ENCODE results near the gene SERPINH1.

Gene SERPINH1

GRCh38 chr11:75611823-75612222 is 49.8 kb downstream of the SERPINH1 start:
- TF ChIP-seq TCF12 (IDR thresholded peaks at IDR 0.05; ENCODE audit: low read depth), result no peak

GRCh38 chr11:75615751-75616150 is 53.7 kb downstream of the SERPINH1 start:
- TF ChIP-seq TCF12 (IDR thresholded peaks at IDR 0.05; ENCODE audit: low read depth) (no peak), EGR1 (IDR thresholded peaks at IDR 0.05) (no peak), ZBTB7A (IDR thresholded peaks at IDR 0.05; ENCODE audit: low read depth) (no peak), CEBPB (IDR thresholded peaks at IDR 0.05) (no peak), YY1 (IDR thresholded peaks at IDR 0.05; ENCODE audit: low read depth) (no peak), FOXM1 (IDR thresholded peaks at IDR 0.05; ENCODE audit: borderline replicate concordance, low read depth) (no peak), MAX (IDR thresholded peaks at IDR 0.05) (no peak), TEAD4 (IDR thresholded peaks at IDR 0.05) (no peak), EP300 (IDR thresholded peaks at IDR 0.05; ENCODE audit: borderline replicate concordance) (no peak), CREB1 (IDR thresholded peaks at IDR 0.05; ENCODE audit: low read depth) (no peak)

GRCh38 chr11:75616281-75616680 is 54.2 kb downstream of the SERPINH1 start:
- TF ChIP-seq USF1 (IDR thresholded peaks at IDR 0.05) (no peak), FOXM1 (IDR thresholded peaks at IDR 0.05; ENCODE audit: borderline replicate concordance, low read depth) (no peak), REST (IDR thresholded peaks at IDR 0.05; ENCODE audit: low read depth) (no peak), TEAD4 (IDR thresholded peaks at IDR 0.05) (no peak), TCF12 (IDR thresholded peaks at IDR 0.05; ENCODE audit: low read depth) (no peak), RAD21 (IDR thresholded peaks at IDR 0.05; ENCODE audit: low read depth) (no peak)
